ENCODE data around the gene SLC30A1.

Gene SLC30A1

GRCh38 chr1:211529011-211529410 is 50.0 kb downstream of the SLC30A1 start:
- no peak overlapping the region for H3K9ac ChIP-seq (ENCODE audit: insufficient read length)
- H3K4me3 ChIP-seq, result no peak overlapping the region
- no peak for DNase-seq (ENCODE audit: low read depth, low spot score)
- no peak for TF ChIP-seq FOXP2 (optimal IDR thresholded peaks at IDR 0.05; ENCODE audit: control extremely low read depth, extremely low read length, insufficient read depth)
- TF ChIP-seq EZH2 (IDR thresholded peaks at IDR 0.05), result no peak
- TF ChIP-seq POLR2AphosphoS5 (IDR thresholded peaks at IDR 0.05; ENCODE audit: borderline replicate concordance, low read depth, low read length), result no peak
- no peaks in the 10 kb centered on the region for H3K9me3 ChIP-seq (ENCODE audit: low read depth, low read length)
- H3K36me3 ChIP-seq (ENCODE audit: insufficient read depth, low read length), result no peaks in the 10 kb centered on the region
- no peak overlapping the region for H3K27ac ChIP-seq

- Histone ChIP-seq H3K4me3 (no peak overlapping the region), H3K36me3 (ENCODE audit: insufficient read depth, low read length) (no peaks in the 10 kb centered on the region), H3K27ac (no peak overlapping the region), H3K9me3 (ENCODE audit: low read depth, low read length) (no peaks in the 10 kb centered on the region), H3K9ac (ENCODE audit: insufficient read length) (no peak overlapping the region)
- TF ChIP-seq FOXP2 (optimal IDR thresholded peaks at IDR 0.05; ENCODE audit: control extremely low read depth, extremely low read length, insufficient read depth), result no peak
- no peak for DNase-seq (ENCODE audit: low read depth, low spot score)
Observed at GRCh38 chr1:211527888-211528287, 51.1 kb downstream of the SLC30A1 start.

GRCh38 chr1:211527006-211527405 is 52.0 kb downstream of the SLC30A1 start:
- no peak for DNase-seq (ENCODE audit: low read depth, low spot score)
- Histone ChIP-seq H3K9me3 (ENCODE audit: low read depth, low read length) (no peaks in the 10 kb centered on the region), H3K27ac (no peak overlapping the region), H3K4me3 (no peak overlapping the region), H3K36me3 (ENCODE audit: insufficient read depth, low read length) (no peaks in the 10 kb centered on the region), H3K9ac (ENCODE audit: insufficient read length) (no peak overlapping the region)
- no peak for TF ChIP-seq FOXP2 (optimal IDR thresholded peaks at IDR 0.05; ENCODE audit: control extremely low read depth, extremely low read length, insufficient read depth)
- no peak for TF ChIP-seq EZH2 (IDR thresholded peaks at IDR 0.05)
- no peak for TF ChIP-seq POLR2AphosphoS5 (IDR thresholded peaks at IDR 0.05; ENCODE audit: borderline replicate concordance, low read depth, low read length)

- no peak overlapping the region for H3K27ac ChIP-seq
- no peak overlapping the region for H3K4me3 ChIP-seq
- H3K9ac ChIP-seq (ENCODE audit: insufficient read length), result no peak overlapping the region
- H3K36me3 ChIP-seq (ENCODE audit: insufficient read depth, low read length), result no peaks in the 10 kb centered on the region
- H3K9me3 ChIP-seq (ENCODE audit: low read depth, low read length), result no peaks in the 10 kb centered on the region
- DNase-seq (ENCODE audit: low read depth, low spot score), result no peak
- TF ChIP-seq POLR2AphosphoS5 (IDR thresholded peaks at IDR 0.05; ENCODE audit: borderline replicate concordance, low read depth, low read length) (no peak), EZH2 (IDR thresholded peaks at IDR 0.05) (no peak), FOXP2 (optimal IDR thresholded peaks at IDR 0.05; ENCODE audit: control extremely low read depth, extremely low read length, insufficient read depth) (no peak)
Observed at GRCh38 chr1:211526101-211526500, 52.9 kb downstream of the SLC30A1 start.

GRCh38 chr1:211525101-211525676 is 53.8 kb downstream of the SLC30A1 start:
- DNase-seq (ENCODE audit: low read depth, low spot score), result no peak
- no peaks in the 10 kb centered on the region for H3K9me3 ChIP-seq (ENCODE audit: low read depth, low read length)

GRCh38 chr1:211524521-211524920 is 54.4 kb downstream of the SLC30A1 start:
- TF ChIP-seq FOXP2 (optimal IDR thresholded peaks at IDR 0.05; ENCODE audit: control extremely low read depth, extremely low read length, insufficient read depth) (no peak), EZH2 (IDR thresholded peaks at IDR 0.05) (no peak), POLR2AphosphoS5 (IDR thresholded peaks at IDR 0.05; ENCODE audit: borderline replicate concordance, low read depth, low read length) (no peak)
- Histone ChIP-seq H3K4me3 (no peak overlapping the region), H3K27ac (no peak overlapping the region), H3K36me3 (ENCODE audit: insufficient read depth, low read length) (no peaks in the 10 kb centered on the region), H3K9ac (ENCODE audit: insufficient read length) (no peak overlapping the region), H3K9me3 (ENCODE audit: low read depth, low read length) (no peaks in the 10 kb centered on the region)
- no peak for DNase-seq (ENCODE audit: low read depth, low spot score)

More at GRCh38 chr1:211525101-211525676, 53.8 kb downstream of the SLC30A1 start:
- no peak overlapping the region for H3K9ac ChIP-seq (ENCODE audit: insufficient read length)
- no peak overlapping the region for H3K27ac ChIP-seq
- TF ChIP-seq POLR2AphosphoS5 (IDR thresholded peaks at IDR 0.05; ENCODE audit: borderline replicate concordance, low read depth, low read length), result no peak
- no peaks in the 10 kb centered on the region for H3K36me3 ChIP-seq (ENCODE audit: insufficient read depth, low read length)
- no peak overlapping the region for H3K4me3 ChIP-seq

GRCh38 chr1:211522804-211523203 is 56.2 kb downstream of the SLC30A1 start:
- Histone ChIP-seq H3K27ac (no peak overlapping the region), H3K9me3 (ENCODE audit: low read depth, low read length) (no peaks in the 10 kb centered on the region), H3K4me3 (no peak overlapping the region), H3K9ac (ENCODE audit: insufficient read length) (no peak overlapping the region), H3K36me3 (ENCODE audit: insufficient read depth, low read length) (no peaks in the 10 kb centered on the region)
- TF ChIP-seq FOXP2 (optimal IDR thresholded peaks at IDR 0.05; ENCODE audit: control extremely low read depth, extremely low read length, insufficient read depth) (no peak), EZH2 (IDR thresholded peaks at IDR 0.05) (no peak), POLR2AphosphoS5 (IDR thresholded peaks at IDR 0.05; ENCODE audit: borderline replicate concordance, low read depth, low read length) (no peak)
- DNase-seq (ENCODE audit: low read depth, low spot score), result no peak
